DOHH2 (cell line): ENCODE results near the gene OCLN.
A peak's percentile ranks its signal among the peaks of the same experiment; 100 is the strongest.
"Not testable (repeated sequence)": the region's sequence is repeated elsewhere in the genome, so short reads cannot be mapped to it uniquely, and the experiment has no call there.

Experiments
- H3F3A ChIP-seq: fragments of 200-600 bp; sonication (generic), shearing (Covaris generic); 2 replicates; pipeline ENCODE4 v1.6.0; 2016; ENCODE audit warnings: antibody characterized with exemption, mild to moderate bottlenecking; ENCODE audit not compliant: control insufficient read depth, insufficient read depth
- H3K27ac ChIP-seq: fragments of 200-600 bp; sonication (generic); 2 replicates; pipeline ENCODE4 v1.5.1; 2014; ENCODE audit warnings: low read depth, mild to moderate bottlenecking, low read length, moderate library complexity
- H3K27me3 ChIP-seq: fragments of 200-600 bp; sonication (generic); 2 replicates; pipeline ENCODE4 v1.6.1; 2014; ENCODE audit warnings: mild to moderate bottlenecking, low read length, mixed read lengths; ENCODE audit not compliant: control insufficient read depth
- H3K36me3 ChIP-seq: fragments of 200-600 bp; sonication (generic); 2 replicates; pipeline ENCODE4 v1.6.1; 2014; ENCODE audit warnings: mild to moderate bottlenecking, low read length, moderate library complexity, mixed read lengths; ENCODE audit not compliant: control insufficient read depth
- H3K4me1 ChIP-seq: fragments of 200-600 bp; sonication (generic); 2 replicates; pipeline ENCODE4 v1.6.1; 2014; ENCODE audit warnings: mild to moderate bottlenecking, low read length, mixed read lengths; ENCODE audit not compliant: control insufficient read depth
- H3K4me2 ChIP-seq: fragments of 200-600 bp; sonication (generic); 2 replicates; pipeline ENCODE4 v1.6.0; 2014; ENCODE audit warnings: mild to moderate bottlenecking, low read length, moderate library complexity
- H3K4me3 ChIP-seq: fragments of 200-600 bp; sonication (generic); 2 replicates; pipeline ENCODE4 v1.5.1; 2014; ENCODE audit warnings: mild to moderate bottlenecking, low read length, mixed read lengths
- H3K79me2 ChIP-seq: fragments of 200-600 bp; sonication (generic); 2 replicates; pipeline ENCODE4 v1.6.1; 2014; ENCODE audit warnings: mild to moderate bottlenecking, low read length, mixed read lengths; ENCODE audit not compliant: control insufficient read depth
- H3K9me2 ChIP-seq: fragments of 200-600 bp; sonication (generic); replicated peaks from 2 replicates; pipeline ENCODE4 v1.6.1; 2014; ENCODE audit warnings: mild to moderate bottlenecking, low read length, mixed read lengths; ENCODE audit not compliant: control insufficient read depth
- H3K9me3 ChIP-seq: fragments of 200-600 bp; sonication (generic); 2 replicates; pipeline ENCODE4 v1.6.1; 2014; ENCODE audit warnings: antibody characterized with exemption, low read length, mixed read lengths; ENCODE audit not compliant: control insufficient read depth, insufficient read depth
- H4K20me1 ChIP-seq: fragments of 200-600 bp; sonication (generic); 2 replicates; pipeline ENCODE4 v1.6.0; 2014; ENCODE audit warnings: low read depth, mild to moderate bottlenecking, antibody characterized with exemption, low read length, moderate library complexity; ENCODE audit not compliant: control insufficient read depth, insufficient read depth
- CTCF ChIP-seq: fragments of 200-600 bp; sonication (generic); IDR thresholded peaks from one replicate; pipeline ENCODE4 v1.5.1; 2014; ENCODE audit warnings: antibody characterized with exemption, mild to moderate bottlenecking, low read depth, low read length; ENCODE audit not compliant: poor library complexity, severe bottlenecking

OCLN gene

GRCh38 chr5:69544602-69545001 lies 52.0 kb downstream of the OCLN start:
- H3K9me2 ChIP-seq, H3K9me3 ChIP-seq, H3K79me2 ChIP-seq, H3K27me3 ChIP-seq, H3F3A ChIP-seq, H3K4me3 ChIP-seq, H3K27ac ChIP-seq, H3K36me3 ChIP-seq, H3K4me2 ChIP-seq, H3K4me1 ChIP-seq, H4K20me1 ChIP-seq: not testable (repeated sequence)

- H3K27me3 ChIP-seq, H3K9me2 ChIP-seq, H3K27ac ChIP-seq, H3K9me3 ChIP-seq, H3K4me1 ChIP-seq, H4K20me1 ChIP-seq, H3K36me3 ChIP-seq, H3K79me2 ChIP-seq, H3F3A ChIP-seq: not testable (repeated sequence)
- H3K4me3 ChIP-seq, result peak within 1 kb of the TSS; percentile 69
- H3K4me2 ChIP-seq, result peak within 1 kb of the TSS; percentile 65
- TF ChIP-seq CTCF, result peak; percentile 32
Observed at GRCh38 chr5:69559908-69560330, 67.3 kb downstream of the OCLN start, which contains the start of gene GTF2H2C. Gene GTF2H2C, plus strand, starts transcription at chr5:69560191. Its CDS starts 4,942 bp downstream, at chr5:69565133.

GRCh38 chr5:69560587-69561431 lies 68.2 kb downstream of the OCLN start:
- not testable (repeated sequence) for H3F3A ChIP-seq, H3K4me1 ChIP-seq, H4K20me1 ChIP-seq, H3K27me3 ChIP-seq, H3K27ac ChIP-seq, H3K36me3 ChIP-seq, H3K79me2 ChIP-seq, H3K9me2 ChIP-seq, H3K9me3 ChIP-seq
- H3K4me2 ChIP-seq, result peak overlapping the region; percentile 48; the same call in 1 of the 2 replicates
- peak overlapping the region; percentile 60 for H3K4me3 ChIP-seq

- H3K27ac ChIP-seq, H3K36me3 ChIP-seq, H3K4me3 ChIP-seq, H3K9me2 ChIP-seq, H3K9me3 ChIP-seq, H3K27me3 ChIP-seq, H3K4me1 ChIP-seq, H3K4me2 ChIP-seq, H4K20me1 ChIP-seq, H3F3A ChIP-seq, H3K79me2 ChIP-seq: not testable (repeated sequence)
Observed at GRCh38 chr5:69566172-69566571, 73.6 kb downstream of the OCLN start.

- not testable (repeated sequence) for H3K27ac ChIP-seq, H3K4me1 ChIP-seq, H3K9me3 ChIP-seq, H3K4me2 ChIP-seq, H3F3A ChIP-seq, H3K27me3 ChIP-seq, H3K9me2 ChIP-seq, H3K4me3 ChIP-seq, H3K79me2 ChIP-seq, H4K20me1 ChIP-seq, H3K36me3 ChIP-seq
Observed at GRCh38 chr5:69568072-69568471, 75.5 kb downstream of the OCLN start.

GRCh38 chr5:69583356-69583755 lies 90.8 kb downstream of the OCLN start:
- H3K79me2 ChIP-seq, H3K36me3 ChIP-seq, H3F3A ChIP-seq, H3K27ac ChIP-seq, H3K9me3 ChIP-seq, H3K27me3 ChIP-seq, H4K20me1 ChIP-seq, H3K9me2 ChIP-seq, H3K4me2 ChIP-seq, H3K4me3 ChIP-seq, H3K4me1 ChIP-seq: not testable (repeated sequence)

- H3K4me2 ChIP-seq, H3K4me3 ChIP-seq, H3F3A ChIP-seq, H3K27ac ChIP-seq, H4K20me1 ChIP-seq, H3K9me3 ChIP-seq, H3K9me2 ChIP-seq, H3K4me1 ChIP-seq, H3K79me2 ChIP-seq, H3K36me3 ChIP-seq, H3K27me3 ChIP-seq: not testable (repeated sequence)
Observed at GRCh38 chr5:69596114-69596840, 103.7 kb downstream of the OCLN start.
